Caki2 (cell line): ENCODE results near the gene LARGE2. TPM values are rescaled to one million over a fixed set of nuclear protein-coding genes. Genes with fewer than 3 reads are reported as not detected.

Source experiments
- DNase-seq: peaks from one replicate; pipeline ENCODE4 v3.0.0-alpha.2; 2015; ENCODE audit warnings: low read depth
- in situ Hi-C: cut with HindIII; loops from 2 replicates; pipeline ENCODE4 v1.10.0; 2016; ENCODE audit warnings: low sequenced_read_pairs, low pct_unique_long_range_greater_than_20kb, mixed read lengths
- total RNA-seq: library from RNA; depleted of rRNA; stranded (reverse); fragments of >200 nt; shearing (Covaris generic); gene quantifications from 2 replicates; pipeline ENCODE4 v1.2.3, GENCODE V29; 2014; ENCODE audit warnings: low replicate concordance

LARGE2 gene
- total RNA-seq, 1 experiment from 2014 or later: not detected

GRCh38 chr11:45907911-45908370, 14.5 kb upstream of the LARGE2 start:
- in situ Hi-C loops: no loop called here
- DNase-seq: no peak

DNA sequence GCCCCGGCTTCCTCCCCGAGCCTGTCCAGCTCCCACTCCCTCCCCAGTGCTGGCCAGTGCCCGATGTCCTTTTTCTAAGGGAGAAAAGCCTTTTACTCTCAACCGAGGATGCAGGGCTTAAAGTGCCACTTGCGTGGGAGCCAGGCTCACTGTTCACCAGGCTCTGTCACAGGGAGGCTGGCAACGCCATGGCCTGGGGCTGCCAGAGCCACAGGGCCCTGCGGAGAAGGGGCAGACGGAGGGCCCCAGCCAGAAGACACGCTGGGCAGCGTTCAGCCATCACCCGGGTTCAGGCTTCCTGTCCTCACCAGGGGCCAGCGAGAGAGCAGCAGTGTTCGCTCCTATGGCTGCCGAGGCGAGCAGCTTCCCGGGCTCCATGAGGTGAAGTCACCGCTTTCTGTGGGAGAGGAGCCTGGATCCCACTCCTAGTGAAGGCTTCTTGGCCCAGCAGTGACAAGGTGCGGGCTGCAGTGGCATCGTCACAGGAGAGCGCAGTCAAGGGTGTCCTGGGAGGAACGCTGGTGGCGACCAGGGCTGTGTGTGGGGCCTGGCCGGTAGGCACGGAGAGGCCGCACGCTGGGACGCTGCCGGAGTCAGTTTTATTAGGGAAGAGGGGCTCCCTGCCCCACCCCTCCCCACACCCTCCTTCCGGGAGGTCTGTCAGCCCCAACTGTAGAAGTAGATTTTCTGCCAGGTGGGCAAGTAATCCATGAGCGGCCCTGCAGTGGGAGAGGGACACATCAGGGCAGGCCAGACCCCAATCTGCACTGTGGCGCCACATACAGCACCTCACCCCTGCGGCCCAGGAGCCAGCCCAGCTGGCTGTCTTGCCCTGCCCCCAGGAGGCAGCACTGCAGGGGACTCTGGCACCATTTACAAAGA, 12.6 kb upstream of the LARGE2 start:
- in situ Hi-C loops: no loop called here
- no peak for DNase-seq

- in situ Hi-C loops: no loop called here
- DNase-seq: no peak
Observed at GRCh38 chr11:45910623-45911022, 11.8 kb upstream of the LARGE2 start.

DNA sequence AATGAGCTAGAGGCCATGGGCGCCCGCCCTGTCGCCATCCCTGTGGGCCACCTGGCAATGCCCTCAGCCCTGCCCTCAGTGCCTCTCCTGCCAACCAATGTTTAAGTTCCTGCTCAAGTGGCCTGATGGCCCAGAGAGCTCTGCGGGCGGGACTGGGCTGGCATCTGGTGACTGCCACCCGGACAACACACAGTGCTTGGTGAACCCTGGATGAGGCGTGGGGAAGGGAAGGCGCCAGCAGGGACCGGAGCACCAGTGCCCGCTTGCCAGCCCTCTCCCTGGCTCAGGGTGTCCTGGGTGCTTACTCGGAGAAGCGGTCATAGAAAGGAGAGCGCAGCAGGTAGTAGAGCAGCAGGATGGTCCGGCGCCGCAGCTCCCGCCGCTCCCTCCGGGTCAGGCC, 8.9 kb upstream of the LARGE2 start:
- no peak for DNase-seq
- in situ Hi-C loops: no loop called here

- in situ Hi-C loops: no loop called here
- no peak for DNase-seq
Observed at GRCh38 chr11:45913942-45914635, 8.4 kb upstream of the LARGE2 start.

- in situ Hi-C loops: no loop called here
- DNase-seq: no peak
Observed at GRCh38 chr11:45915446-45915845, 7.0 kb upstream of the LARGE2 start.

DNA sequence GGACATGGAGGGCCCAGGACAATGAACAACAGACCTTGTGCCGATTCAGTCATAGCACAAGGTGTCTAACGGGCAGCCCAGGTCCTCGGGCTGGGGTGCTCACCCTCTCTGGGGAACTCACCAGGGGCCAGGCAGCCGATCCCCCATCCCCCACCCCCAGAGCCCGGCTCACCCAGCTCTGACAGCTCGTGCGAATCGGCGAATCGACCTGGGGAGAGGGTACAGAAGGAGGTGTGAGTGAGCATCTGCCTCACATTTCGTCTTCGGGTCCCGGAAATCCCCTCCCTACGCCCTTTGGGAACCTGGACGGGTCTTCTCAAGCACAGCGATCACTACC, 5.2 kb upstream of the LARGE2 start:
- in situ Hi-C loops: no loop called here
- no peak for DNase-seq

GRCh38 chr11:45917623-45918330, 4.7 kb upstream of the LARGE2 start, which contains the start of gene PEX16:
Gene PEX16 (minus strand): TSS chr11:45917877. CDS start chr11:45917811, 66 bp downstream.
- in situ Hi-C loops: no loop called here
- DNase-seq: peak; percentile 95

DNA sequence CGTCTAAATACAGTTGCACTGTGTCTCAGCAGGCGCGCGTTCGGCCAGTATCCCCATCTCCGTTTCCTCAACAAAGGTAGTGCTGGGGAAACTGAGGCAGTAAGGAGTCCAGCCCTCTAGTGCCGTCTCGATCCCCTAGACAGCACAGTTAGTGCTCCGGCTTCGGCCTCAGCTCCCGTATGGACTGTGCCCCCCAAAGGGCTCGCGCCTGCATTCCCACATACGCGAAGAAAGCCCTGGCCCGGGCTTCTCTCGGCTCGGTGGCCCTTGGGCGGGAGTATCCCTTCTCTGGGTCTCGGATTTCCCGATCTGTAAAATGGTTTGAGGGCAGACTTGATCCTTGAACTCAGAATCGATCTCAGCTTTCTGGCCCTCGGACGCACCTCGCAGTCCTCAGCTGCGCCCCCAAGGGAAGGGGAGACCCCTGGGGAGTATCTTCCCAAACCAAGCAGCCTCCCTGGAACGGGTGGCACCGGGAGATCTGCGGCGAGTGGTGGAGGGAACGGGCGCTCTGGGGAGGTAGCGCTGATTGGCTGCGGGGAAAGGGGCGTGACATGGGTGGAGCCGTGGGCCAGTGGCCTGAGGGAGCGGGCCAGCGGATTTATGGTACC, 4.0 kb upstream of the LARGE2 start:
- peak; percentile 63 for DNase-seq
- in situ Hi-C loops: no loop called here

GRCh38 chr11:45918962-45919675, 3.3 kb upstream of the LARGE2 start:
- DNase-seq: no peak
- in situ Hi-C loops: no loop called here

DNA sequence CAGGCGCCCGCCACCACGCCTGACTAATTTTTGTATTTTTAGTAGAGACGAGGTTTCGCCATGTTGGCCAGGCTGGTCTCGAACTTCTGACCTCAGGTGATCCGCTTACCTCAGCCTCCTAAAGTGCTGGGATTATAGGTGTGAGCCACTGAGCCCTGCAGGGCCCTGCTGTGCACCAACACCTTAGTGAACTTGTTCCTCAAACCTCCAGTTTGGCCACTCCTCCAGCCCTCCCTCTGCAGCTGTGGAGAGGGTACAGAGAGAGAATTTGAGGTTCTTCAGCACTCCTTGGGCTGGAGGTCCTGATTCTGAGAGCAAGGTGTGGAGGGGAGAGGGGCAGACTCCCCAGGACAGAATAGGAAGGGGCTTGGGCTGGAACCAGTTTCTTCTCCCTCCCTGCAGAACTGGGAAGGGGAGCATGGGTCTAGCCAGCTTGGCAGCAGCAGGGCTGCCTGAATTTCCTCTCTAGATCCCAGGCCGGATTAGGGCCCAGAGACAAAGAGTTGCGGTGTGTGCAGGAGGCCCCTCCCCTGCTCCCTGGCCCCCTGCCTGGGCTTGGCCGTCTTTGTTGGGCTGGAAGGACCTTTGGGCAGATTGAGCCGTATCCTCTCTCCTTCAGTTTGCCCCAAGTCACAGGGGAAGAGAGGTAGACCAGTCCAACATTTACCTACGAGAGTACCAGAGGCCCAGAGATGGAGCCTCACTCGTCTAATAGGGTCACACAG, 2.5 kb upstream of the LARGE2 start:
- in situ Hi-C loops: no loop called here
- DNase-seq: no peak

GRCh38 chr11:45920531-45921477, 1.7 kb upstream of the LARGE2 start:
- in situ Hi-C loops: no loop called here
- DNase-seq: no peak

DNA sequence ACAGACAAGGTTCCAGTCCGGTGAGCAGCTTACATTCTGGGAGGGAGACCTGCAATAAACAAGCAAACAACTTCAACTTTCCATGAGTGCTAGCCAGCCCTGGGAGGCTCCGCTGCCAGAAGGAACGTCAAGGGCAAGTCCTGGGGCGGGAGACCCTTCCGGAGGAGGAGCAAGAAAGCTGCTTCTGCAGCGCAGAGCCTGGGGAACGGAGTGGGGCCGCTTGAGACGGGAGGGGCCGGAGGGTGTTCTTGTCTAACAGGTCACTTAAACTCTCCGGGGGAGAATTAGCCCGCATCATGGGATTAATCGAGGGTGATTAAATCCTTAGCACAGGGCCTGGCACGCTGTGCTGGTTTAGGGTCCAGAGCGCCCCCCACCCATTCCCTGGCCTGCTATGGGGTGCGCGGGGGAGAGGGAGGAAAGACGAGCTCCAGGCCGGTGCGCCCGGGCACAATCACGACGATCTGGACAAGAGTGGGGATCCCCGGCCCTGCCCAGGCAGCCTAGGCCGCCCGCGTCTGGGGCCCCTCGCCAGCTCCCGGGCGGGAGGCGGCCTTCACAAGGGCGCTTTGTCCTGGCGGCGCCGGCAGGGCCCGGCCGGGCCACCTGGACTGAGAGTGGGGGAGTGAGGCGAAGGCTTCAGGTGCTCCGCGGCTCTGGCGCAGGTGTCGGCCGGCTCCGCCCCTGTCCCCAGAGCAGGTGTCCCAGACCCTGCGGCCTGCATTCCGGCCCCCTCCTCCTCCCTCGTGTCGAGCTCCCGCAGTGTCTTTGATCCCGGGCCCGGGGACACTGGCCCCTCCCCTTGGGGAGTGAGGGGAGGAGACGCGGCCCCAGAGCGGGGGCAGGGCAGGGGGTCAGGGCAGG, 663 bp upstream of the LARGE2 start:
- DNase-seq: no peak
- in situ Hi-C loops: no loop called here

GRCh38 chr11:45924036-45924915, 1.8 kb downstream of the LARGE2 start:
- in situ Hi-C loops: no loop called here
- no peak for DNase-seq

GRCh38 chr11:45924927-45925326, 2.5 kb downstream of the LARGE2 start:
- in situ Hi-C loops: no loop called here
- no peak for DNase-seq
